ENCODE data around the gene GREM2. TPM values are rescaled to one million over a fixed set of nuclear protein-coding genes. Genes with fewer than 3 reads are reported as not detected.

GREM2 gene
- total RNA-seq, 1 experiment from 2014 or later = not detected

GRCh38 chr1:240644732-240645131 lies 32.8 kb upstream of the GREM2 start:
- H3K4me1 Mint-ChIP-seq = no peaks in the 10 kb centered on the region
- H3K79me2 ChIP-seq (ENCODE audit: insufficient read depth, low read length) = no peaks in the 10 kb centered on the region
- no peaks in the 10 kb centered on the region for H4K20me1 ChIP-seq (ENCODE audit: control insufficient read depth, insufficient read depth, insufficient read length)
- no peaks in the 10 kb centered on the region for H3K23me2 ChIP-seq (ENCODE audit: insufficient read length, low read depth, low read length, poor library complexity, severe bottlenecking)
- H2BK120ac ChIP-seq (ENCODE audit: low read depth, low read length, poor library complexity, severe bottlenecking) = no peak overlapping the region
- no peaks in the 10 kb centered on the region for H3K9me3 ChIP-seq (ENCODE audit: control insufficient read depth, low read depth, low read length)
- no peak overlapping the region for H2AK5ac ChIP-seq (ENCODE audit: insufficient read length, low read length)
- H3K4me2 ChIP-seq (ENCODE audit: insufficient read depth, insufficient read length, low read length) = no peak overlapping the region
- no peak overlapping the region for H3K14ac ChIP-seq (ENCODE audit: insufficient read depth, low read length)
- no peak overlapping the region for H3K23ac ChIP-seq (ENCODE audit: insufficient read length, low read depth, low read length)
- no peak overlapping the region for H2BK12ac ChIP-seq (ENCODE audit: insufficient read length, low read depth, low read length)
- no peak overlapping the region for H2BK15ac ChIP-seq (ENCODE audit: low read depth, low read length)
- no peak overlapping the region for H2BK20ac ChIP-seq (ENCODE audit: low read depth, low read length, poor library complexity, severe bottlenecking)
- no peaks in the 10 kb centered on the region for H3K4me1 ChIP-seq (ENCODE audit: insufficient read depth, low read length)
- no peaks in the 10 kb centered on the region for H3K79me1 ChIP-seq (ENCODE audit: insufficient read depth, low read depth, low read length, poor library complexity, severe bottlenecking)
- no peaks in the 10 kb centered on the region for H3K36me3 Mint-ChIP-seq (ENCODE audit: insufficient read depth in 1 of 3, low read depth in 3 of 3)
- no peak overlapping the region for H4K5ac ChIP-seq (ENCODE audit: insufficient read length, low read depth, low read length)
- no peak overlapping the region for H2BK5ac ChIP-seq (ENCODE audit: insufficient read length, low read length)
- DNase-seq = no peak
- H3K27me3 ChIP-seq (ENCODE audit: insufficient read depth, low read length) = no peaks in the 10 kb centered on the region
- no peaks in the 10 kb centered on the region for H3K9me3 Mint-ChIP-seq
- no peak overlapping the region for H4K91ac ChIP-seq (ENCODE audit: insufficient read length, low read depth, low read length)
- no peaks in the 10 kb centered on the region for H3K27me3 Mint-ChIP-seq (ENCODE audit: low read depth)
- no peak overlapping the region for H3K9ac ChIP-seq (ENCODE audit: extremely low read depth, insufficient read length, low read length)
- no peak overlapping the region for H3K4me3 Mint-ChIP-seq
- no peak overlapping the region for H3K18ac ChIP-seq (ENCODE audit: insufficient read length, low read depth, low read length)
- no peak overlapping the region for H3K27ac ChIP-seq (ENCODE audit: insufficient read length, low read depth, low read length)
- no peak overlapping the region; a peak in 1 of 7 replicates for H3K27ac Mint-ChIP-seq
- no peak overlapping the region for H3K56ac ChIP-seq (ENCODE audit: insufficient read length, low read depth, low read length)
- WGBS (ENCODE audit: extremely low coverage, insufficient read length, low lambda C conversion rate) = no CpG with 5 or more reads among the region's 6 CpGs
- H3T11ph ChIP-seq (ENCODE audit: low read length) = no peak overlapping the region
- no peak overlapping the region for H2AFZ ChIP-seq (ENCODE audit: low read length)
- H4K8ac ChIP-seq (replicated peaks; ENCODE audit: insufficient read length, low read depth, low read length) = no peak overlapping the region
- H3K4ac ChIP-seq (ENCODE audit: low read depth, low read length) = no peak overlapping the region
- no peak for TF ChIP-seq CTCF (conservative IDR thresholded peaks at IDR 0.05)
